MV-4-11 (cell line): ENCODE measurements around the gene SERF1A.
"Not testable (repeated sequence)": the region's sequence is repeated elsewhere in the genome, so short reads cannot be mapped to it uniquely, and the experiment has no call there.

Experiments used
- DNase-seq: peaks from one replicate; lab custom pipeline; 2025; lab: John Stamatoyannopoulos, UW

SERF1A gene

GRCh38 chr5:70900533-70901271 is at the start of gene SERF1A:
Gene SERF1A, plus strand, starts transcription at chr5:70900669. Its CDS starts 201 bp downstream, at chr5:70900870.
- DNase-seq, result not testable (repeated sequence)

GRCh38 chr5:70866778-70867177 is 33.7 kb upstream of the SERF1A start:
- DNase-seq, result not testable (repeated sequence)

- DNase-seq, result not testable (repeated sequence)
Measured at GRCh38 chr5:70870626-70871025, 29.8 kb upstream of the SERF1A start.

- DNase-seq, result not testable (repeated sequence)
Measured at GRCh38 chr5:70896076-70896475, 4.4 kb upstream of the SERF1A start.

GRCh38 chr5:70901272-70901571 is 753 bp downstream of the SERF1A start:
- not testable (repeated sequence) for DNase-seq

- DNase-seq, result not testable (repeated sequence)
Measured at GRCh38 chr5:70906624-70907023, 6.2 kb downstream of the SERF1A start.

GRCh38 chr5:70916829-70917228 is 16.4 kb downstream of the SERF1A start:
- not testable (repeated sequence) for DNase-seq

GRCh38 chr5:70925211-70925562 is 24.7 kb downstream of the SERF1A start:
- not testable (repeated sequence) for DNase-seq

- not testable (repeated sequence) for DNase-seq
Measured at GRCh38 chr5:70931709-70932368, 31.4 kb downstream of the SERF1A start.

- DNase-seq, result not testable (repeated sequence)
Measured at GRCh38 chr5:70932560-70932959, 32.1 kb downstream of the SERF1A start.

- DNase-seq, result not testable (repeated sequence)
Measured at GRCh38 chr5:70953068-70953467, 52.6 kb downstream of the SERF1A start.
